ENCODE data around the gene SPATA31E1. TPM values are rescaled to one million over a fixed set of nuclear protein-coding genes. Genes with fewer than 3 reads are reported as not detected.
"Not testable (repeated sequence)": the region's sequence is repeated elsewhere in the genome, so short reads cannot be mapped to it uniquely, and the experiment has no call there.

SPATA31E1 gene
- total and polyA plus RNA-seq, 3 donors from 2014 or later, result 4.6 to 25.0 (median 4.8) TPM

- Histone ChIP-seq H3K27ac (no peak overlapping the region), H3K36me3 (ENCODE audit: low read depth, missing control alignments) (no peaks in the 10 kb centered on the region), H3K4me1 (peaks cover 3% of the 10 kb centered on the region), H3K4me3 (no peak overlapping the region), H3K9me3 (no peaks in the 10 kb centered on the region), H3K27me3 (no peaks in the 10 kb centered on the region)
- no peak for TF ChIP-seq CTCF (IDR thresholded peaks at IDR 0.05)
- no peak for TF ChIP-seq POLR2A (IDR thresholded peaks at IDR 0.05)
- WGBS, 2 donors, result 92 to 94% methylated on average over 20 to 28 of the region's 28 CpGs
- intact Hi-C loops (cut with DNase I; ENCODE audit: low total_unique reads), result no loop called here
- no peak for DNase-seq
Measured at GRCh38 chr9:87842878-87843585, 39.6 kb upstream of the SPATA31E1 start.

GRCh38 chr9:87844506-87844905 is 38.2 kb upstream of the SPATA31E1 start:
- Histone ChIP-seq H3K4me3 (no peak overlapping the region), H3K4me1 (peaks cover 7% of the 10 kb centered on the region), H3K36me3 (ENCODE audit: low read depth, missing control alignments) (no peaks in the 10 kb centered on the region), H3K27ac (no peak overlapping the region), H3K27me3 (no peaks in the 10 kb centered on the region), H3K9me3 (no peaks in the 10 kb centered on the region)
- 39 to 49% methylated on average over 2 of the region's 2 CpGs for whole genome bisulfite sequencing, 2 donors
- no peak for DNase-seq
- no peak for TF ChIP-seq CTCF (IDR thresholded peaks at IDR 0.05)
- TF ChIP-seq POLR2A (IDR thresholded peaks at IDR 0.05), result no peak
- intact Hi-C loops (cut with DNase I; ENCODE audit: low total_unique reads), result no loop called here

- H3K27ac ChIP-seq; H3K27me3 ChIP-seq; H3K36me3 ChIP-seq (ENCODE audit: low read depth, missing control alignments); H3K9me3 ChIP-seq; intact Hi-C loops (cut with DNase I; ENCODE audit: low total_unique reads); H3K4me3 ChIP-seq; H3K4me1 ChIP-seq: not testable (repeated sequence)
- DNase-seq, result peak; percentile 72
- WGBS, 2 donors, result 54 to 57% methylated on average over 2 of the region's 2 CpGs
Measured at GRCh38 chr9:87847817-87848216, 34.9 kb upstream of the SPATA31E1 start.

GRCh38 chr9:87849144-87849758 is 33.4 kb upstream of the SPATA31E1 start:
- DNase-seq, result no peak
- no peak overlapping the region for H3K4me3 ChIP-seq
- H3K27ac ChIP-seq, result no peak overlapping the region
- peaks cover 7% of the 10 kb centered on the region for H3K4me1 ChIP-seq
- H3K36me3 ChIP-seq (ENCODE audit: low read depth, missing control alignments), result no peaks in the 10 kb centered on the region
- H3K27me3 ChIP-seq, result no peaks in the 10 kb centered on the region
- intact Hi-C loops (cut with DNase I; ENCODE audit: low total_unique reads), result no loop called here
- H3K9me3 ChIP-seq, result no peaks in the 10 kb centered on the region
- TF ChIP-seq CTCF (IDR thresholded peaks at IDR 0.05) (no peak), POLR2A (IDR thresholded peaks at IDR 0.05) (no peak)
- 40 to 89% methylated on average over 3 of the region's 3 CpGs for WGBS, 2 donors

- TF ChIP-seq POLR2A (IDR thresholded peaks at IDR 0.05) (no peak), CTCF (IDR thresholded peaks at IDR 0.05) (no peak)
- no peak overlapping the region for H3K4me3 ChIP-seq
- intact Hi-C loops (cut with DNase I; ENCODE audit: low total_unique reads), result no loop called here
- peaks cover 7% of the 10 kb centered on the region for H3K4me1 ChIP-seq
- H3K27ac ChIP-seq, result no peak overlapping the region
- no peak for DNase-seq
- no peaks in the 10 kb centered on the region for H3K27me3 ChIP-seq
- WGBS, 2 donors, result 71 to 90% methylated on average over 3 to 4 of the region's 4 CpGs
- no peaks in the 10 kb centered on the region for H3K9me3 ChIP-seq
- H3K36me3 ChIP-seq (ENCODE audit: low read depth, missing control alignments), result no peaks in the 10 kb centered on the region
Measured at GRCh38 chr9:87850391-87850790, 32.3 kb upstream of the SPATA31E1 start.

GRCh38 chr9:87851186-87851585 is 31.5 kb upstream of the SPATA31E1 start:
- intact Hi-C loops (cut with DNase I; ENCODE audit: low total_unique reads); H3K9me3 ChIP-seq; DNase-seq; H3K27me3 ChIP-seq; H3K36me3 ChIP-seq (ENCODE audit: low read depth, missing control alignments); H3K27ac ChIP-seq; H3K4me3 ChIP-seq; H3K4me1 ChIP-seq: not testable (repeated sequence)
- 76 to 81% methylated on average over 3 to 4 of the region's 4 CpGs for WGBS, 2 donors

Data from testis (tissue), 3 donors.